ENCODE results near the gene MBD3L3. TPM values are rescaled to one million over a fixed set of nuclear protein-coding genes. Genes with fewer than 3 reads are reported as not detected.

Gene MBD3L3
- total RNA-seq: not detected in 2 replicates

DNA sequence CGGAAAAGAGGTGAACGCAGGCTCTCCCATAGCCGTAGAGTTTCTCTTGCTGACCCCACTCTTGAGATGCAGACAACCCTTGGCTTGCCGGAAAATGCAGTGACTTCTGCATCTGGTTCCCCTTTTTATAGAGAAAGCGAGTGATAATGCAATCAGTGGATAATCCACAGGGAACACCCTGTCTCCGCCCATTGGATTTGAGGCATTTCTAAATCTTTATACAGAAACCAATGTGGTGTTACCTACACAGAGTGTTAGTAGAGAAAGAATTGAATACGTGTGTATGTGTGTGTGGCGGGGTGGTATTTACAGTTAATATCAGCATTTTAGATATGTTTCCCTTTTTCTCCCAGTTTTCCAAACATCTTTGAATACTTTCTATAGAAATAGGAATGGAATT, at the start of gene MBD3L3:
TSS of gene MBD3L3 (minus strand) at position 101 of the 400 bp plus-strand sequence. CDS start at position 30, 71 bp downstream.

DNA sequence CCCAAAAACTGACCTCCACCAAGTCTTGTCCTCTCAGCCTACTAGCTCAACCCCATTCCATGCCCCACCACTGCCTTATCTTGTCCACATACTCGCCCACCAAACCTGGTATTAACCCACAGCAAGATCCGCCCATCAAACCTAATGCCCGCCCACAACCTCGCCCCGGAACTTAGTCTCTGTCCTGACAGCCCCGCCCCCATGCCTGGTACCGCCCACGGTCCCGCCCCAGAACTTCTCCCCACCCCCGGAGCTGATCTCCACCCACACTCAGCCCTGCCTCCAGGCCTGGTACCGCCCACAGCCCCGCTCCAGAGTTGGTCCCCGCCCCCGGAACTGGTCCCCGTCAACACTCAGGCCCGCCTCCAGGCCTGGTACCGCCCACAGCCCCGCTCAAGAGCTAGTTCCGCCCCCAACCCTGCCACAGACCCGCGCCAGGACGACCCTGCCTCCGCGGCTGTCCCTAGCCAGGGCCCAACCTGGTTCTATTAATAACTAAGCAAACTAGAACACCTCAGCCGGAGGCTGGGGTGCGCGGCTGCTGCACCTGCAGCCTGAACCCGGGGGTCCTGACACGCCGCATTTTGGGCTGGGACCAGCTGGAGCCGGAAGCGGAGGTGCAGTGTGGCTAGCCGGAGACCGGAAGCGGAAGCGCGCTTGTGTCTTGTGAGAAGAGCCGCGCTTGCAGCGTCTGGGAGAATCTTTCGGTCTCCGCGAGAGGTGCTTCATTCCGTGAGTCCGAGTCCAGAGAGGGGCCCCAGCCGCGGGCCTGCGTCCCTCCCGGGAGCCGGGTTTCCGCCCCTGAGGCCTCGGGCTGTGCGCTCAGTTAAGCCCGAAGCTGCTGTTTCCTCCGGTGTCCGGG, 10.8 kb upstream of the MBD3L3 start, which contains the start of gene ZNF557:
TSS of gene ZNF557 (plus strand) at position 662 of the 862 bp plus-strand sequence. CDS start 5,372 bp downstream, outside the sequence.

DNA sequence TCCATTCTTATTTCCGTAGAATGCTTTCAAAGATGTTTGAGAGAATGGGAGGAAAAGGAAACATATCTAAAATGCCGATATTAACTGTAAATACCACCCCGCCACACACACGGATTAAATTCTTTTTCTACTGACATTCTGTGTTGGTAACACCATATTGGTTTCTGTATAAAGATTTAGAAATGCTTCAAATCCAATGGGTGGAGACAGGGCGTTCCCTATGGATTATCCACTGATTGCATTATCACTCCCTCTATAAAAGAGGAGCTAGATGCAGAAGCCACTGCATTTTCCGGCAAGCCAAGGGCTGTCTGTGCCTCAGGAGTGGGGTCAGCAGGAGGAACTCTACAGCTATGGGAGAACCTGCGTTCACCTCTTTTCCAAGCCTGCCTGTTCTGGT, 9.5 kb downstream of the MBD3L3 start, which contains the start of gene MBD3L2:
TSS of gene MBD3L2 (plus strand) at position 301 of the 400 bp plus-strand sequence. CDS start at position 354, 53 bp downstream.

DNA sequence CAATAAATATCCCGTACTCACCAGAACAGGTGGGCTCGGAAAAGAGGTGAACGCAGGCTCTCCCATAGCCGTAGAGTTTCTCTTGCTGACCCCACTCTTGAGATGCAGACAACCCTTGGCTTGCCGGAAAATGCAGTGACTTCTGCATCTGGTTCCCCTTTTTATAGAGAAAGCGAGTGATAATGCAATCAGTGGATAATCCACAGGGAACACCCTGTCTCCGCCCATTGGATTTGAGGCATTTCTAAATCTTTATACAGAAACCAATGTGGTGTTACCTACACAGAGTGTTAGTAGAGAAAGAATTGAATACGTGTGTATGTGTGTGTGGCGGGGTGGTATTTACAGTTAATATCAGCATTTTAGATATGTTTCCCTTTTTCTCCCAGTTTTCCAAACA, 18.4 kb downstream of the MBD3L3 start, which contains the start of gene MBD3L4:
TSS of gene MBD3L4 (minus strand) at position 101 of the 400 bp plus-strand sequence. CDS start at position 66, 35 bp downstream.

DNA sequence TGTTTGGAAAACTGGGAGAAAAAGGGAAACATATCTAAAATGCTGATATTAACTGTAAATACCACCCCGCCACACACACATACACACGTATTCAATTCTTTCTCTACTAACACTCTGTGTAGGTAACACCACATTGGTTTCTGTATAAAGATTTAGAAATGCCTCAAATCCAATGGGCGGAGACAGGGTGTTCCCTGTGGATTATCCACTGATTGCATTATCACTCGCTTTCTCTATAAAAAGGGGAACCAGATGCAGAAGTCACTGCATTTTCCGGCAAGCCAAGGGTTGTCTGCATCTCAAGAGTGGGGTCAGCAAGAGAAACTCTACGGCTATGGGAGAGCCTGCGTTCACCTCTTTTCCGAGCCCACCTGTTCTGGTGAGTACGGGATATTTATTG, 28.2 kb downstream of the MBD3L3 start, which contains the start of gene MBD3L5:
TSS of gene MBD3L5 (plus strand) at position 301 of the 400 bp plus-strand sequence. CDS start at position 335, 34 bp downstream.

DNA sequence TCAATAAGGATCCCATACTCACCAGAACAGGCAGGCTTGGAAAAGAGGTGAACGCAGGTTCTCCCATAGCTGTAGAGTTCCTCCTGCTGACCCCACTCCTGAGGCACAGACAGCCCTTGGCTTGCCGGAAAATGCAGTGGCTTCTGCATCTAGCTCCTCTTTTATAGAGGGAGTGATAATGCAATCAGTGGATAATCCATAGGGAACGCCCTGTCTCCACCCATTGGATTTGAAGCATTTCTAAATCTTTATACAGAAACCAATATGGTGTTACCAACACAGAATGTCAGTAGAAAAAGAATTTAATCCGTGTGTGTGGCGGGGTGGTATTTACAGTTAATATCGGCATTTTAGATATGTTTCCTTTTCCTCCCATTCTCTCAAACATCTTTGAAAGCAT, 37.1 kb downstream of the MBD3L3 start, which contains the start of gene MBD3L2B:
TSS of gene MBD3L2B (minus strand) at position 101 of the 400 bp plus-strand sequence. CDS start at position 67, 34 bp downstream.

Other genes with a start within 250 kb of the MBD3L3 start
- not detected in 2 replicates for gene ADGRE1, start 171.1 kb downstream of the MBD3L3 start, total RNA-seq
- not detected in 2 replicates for gene MBD3L2B, start 37.2 kb downstream of the MBD3L3 start, total RNA-seq
- not detected in 2 replicates for gene MBD3L5, start 28.1 kb downstream of the MBD3L3 start, total RNA-seq
- gene MBD3L4, start 18.5 kb downstream of the MBD3L3 start, total RNA-seq: not detected in 2 replicates
- not detected in 2 replicates for gene MBD3L2, start 9.4 kb downstream of the MBD3L3 start, total RNA-seq
- gene ZNF557, start 11.0 kb upstream of the MBD3L3 start, total RNA-seq: 13.2 and 13.6 TPM in 2 replicates
- 28.2 and 52.8 TPM in 2 replicates for gene INSR, start 235.7 kb upstream of the MBD3L3 start, total RNA-seq